K562 (cell line): ENCODE measurements around the gene SLC4A2. TPM values are rescaled to one million over a fixed set of nuclear protein-coding genes. Genes with fewer than 3 reads are reported as not detected.

Source experiments
- AFF1 ChIP-seq, 2 experiments: fragments of 450-650 bp; IDR thresholded peaks; 2 replicates each; pipeline ENCODE4 v1.6.1; 2018; ENCODE audit warnings: mild to moderate bottlenecking in 2 of 2, low read depth in 1 of 2; ENCODE audit not compliant: partially characterized antibody in 2 of 2
- CREB3L1 ChIP-seq: fragments of 450-650 bp; IDR thresholded peaks from 2 replicates; pipeline ENCODE4 v1.6.1; 2014; ENCODE audit warnings: low read depth, mild to moderate bottlenecking, moderate library complexity, borderline replicate concordance
- CTBP1 ChIP-seq: fragments of 450-650 bp; IDR thresholded peaks from 2 replicates; pipeline ENCODE4 v1.6.1; 2016; ENCODE audit warnings: borderline replicate concordance
- DPF2 ChIP-seq: fragments of 450-650 bp; IDR thresholded peaks from 2 replicates; pipeline ENCODE4 v1.6.1; 2016
- E2F6 ChIP-seq, 2 experiments: IDR thresholded peaks; 2 replicates each; pipeline ENCODE4 v1.6.1; 2011; ENCODE audit warnings: borderline replicate concordance in 1 of 2, control low read depth in 1 of 2, low read depth in 1 of 2, low read length in 1 of 2, mild to moderate bottlenecking in 1 of 2, mixed read lengths in 1 of 2, moderate library complexity in 1 of 2; ENCODE audit not compliant: insufficient read depth in 1 of 2, insufficient read length in 1 of 2, poor library complexity in 1 of 2, severe bottlenecking in 1 of 2; ENCODE audit errors: extremely low read depth in 1 of 2
- FOXP4 ChIP-seq: sonication (generic); formaldehyde crosslinking; IDR thresholded peaks from 2 replicates; pipeline ENCODE4 v1.8.0; 2022; ENCODE audit warnings: mild to moderate bottlenecking, missing genetic modification reagents, borderline replicate concordance
- JUND ChIP-seq, 2 experiments: IDR thresholded peaks; 2 replicates in 1 of 2; 3 replicates in 1 of 2; pipeline ENCODE4 v1.6.1; 2011; ENCODE audit warnings: borderline replicate concordance in 2 of 2, low read depth in 2 of 2, low read length in 2 of 2, improper control_type of control experiment in 1 of 2, missing biosample characterization in 1 of 2, missing genetic modification characterization in 1 of 2, missing genetic modification reagents in 1 of 2
- PKNOX1 ChIP-seq: fragments of 450-650 bp; IDR thresholded peaks from 2 replicates; pipeline ENCODE4 v1.6.1; 2016
- ZBTB12 ChIP-seq: fragments of 250-450 bp; sonication (Bioruptor Pico); IDR thresholded peaks from 2 replicates; pipeline ENCODE4 v1.4.0; 2020
- ZNF24 ChIP-seq: fragments of 450-650 bp; IDR thresholded peaks from 2 replicates; pipeline ENCODE4 v1.6.1; 2016
- ZNF449 ChIP-seq: fragments of 250-450 bp; sonication (Bioruptor Pico); IDR thresholded peaks from 2 replicates; pipeline ENCODE4 v1.8.0; 2022; ENCODE audit warnings: moderate library complexity, mild to moderate bottlenecking, inconsistent platforms
- ZNF695 ChIP-seq: fragments of 450-650 bp; formaldehyde crosslinking; IDR thresholded peaks from 2 replicates; pipeline ENCODE4 v1.4.0; 2020; ENCODE audit warnings: mild to moderate bottlenecking, moderate library complexity
- polyA plus RNA-seq, 8 experiments: library from polyadenylated mRNA; depleted of rRNA in 4 of 8; stranded (reverse) in 5 of 8; unstranded in 3 of 8; fragments of >200 nt; fragmentation: Nextera tagmentation in 2 of 8; fragmentation: Illumina TruSeq in 1 of 8; extraction: Ambion mirVana in 2 of 8; extraction: Trizol in 1 of 8; gene quantifications; 2 replicates each; pipeline versions ENCODE4 v1.2.1 to v1.2.3, GENCODE V29; 2011 to 2014; ENCODE audit warnings: inconsistent platforms in 1 of 8, missing spikeins in 1 of 8
- total RNA-seq, 7 experiments: library from RNA; depleted of rRNA in 6 of 7; stranded (reverse); fragments of >200 nt in 6 of 7; fragmentation: Illumina TruSeq in 2 of 7; extraction: Trizol in 2 of 7; gene quantifications; 2 replicates each; pipeline versions ENCODE4 v1.2.1 to v1.2.3, GENCODE V29; 2011 to 2021; ENCODE audit warnings: low replicate concordance in 1 of 7

The SLC4A2 gene
- total and polyA plus RNA-seq, 9 of the 15 experiments (the other 6 are each of a cell fraction or from before 2014, with no cell fraction given), result 11.4 to 375 (median 130) TPM

- TF ChIP-seq JUND (IDR thresholded peaks at IDR 0.05; ENCODE audit: borderline replicate concordance, low read depth, low read length) (0 out of 2 replicates have a peak, but pooled peaks have one; percentile 32), JUND (tag; IDR thresholded peaks at IDR 0.05; ENCODE audit: borderline replicate concordance, low read depth, low read length) (peak; percentile 48; the same call in 1 of the 3 replicates), CREB3L1 (0 out of 2 replicates have a peak, but pooled peaks have one; percentile 56), AFF1 (IDR thresholded peaks at IDR 0.05; ENCODE audit: low read depth in 1 of 2, partially characterized antibody in 2 of 2) (peak in 1 of 2 experiments; percentile 57), DPF2 (peak; percentile 59), ZNF24 (peak; percentile 83), FOXP4 (CRISPR knock-in tag) (no peak), CTBP1 (peak; percentile 35; the same call in 1 of the 2 replicates), ZNF449 (CRISPR knock-in tag) (no peak), PKNOX1 (peak; percentile 86), ZBTB12 (CRISPR knock-in tag) (no peak), E2F6 (IDR thresholded peaks at IDR 0.05; ENCODE audit: borderline replicate concordance in 1 of 2, extremely low read depth in 1 of 2, insufficient read depth in 1 of 2, insufficient read length in 1 of 2, low read depth in 1 of 2, low read length in 1 of 2, poor library complexity in 1 of 2, severe bottlenecking in 1 of 2) (peak in 1 of 2 experiments; percentile 69), ZNF695 (CRISPR knock-in tag) (no peak)
Measured at GRCh38 chr7:151056283-151056665, 3.1 kb upstream of the SLC4A2 start (continued).
